K562 (cell line): ENCODE measurements around the gene ABCC12. TPM values are rescaled to one million over a fixed set of nuclear protein-coding genes. Genes with fewer than 3 reads are reported as not detected.

Experiments used
- ATAC-seq: fragments of 200-7000 bp; cut with Tn5 transposase; 3 replicates; pipeline ENCODE4 v1.9.1; 2020; ENCODE audit warnings: moderate library complexity
- BruUV-seq: library from RNA; stranded (reverse); fragments of 400-500 nt; replicated peaks from 2 replicates; lab custom pipeline; 2021; lab: Mats Ljungman, UMichigan
- CTCF ChIA-PET: fragments of 300-600 bp; formaldehyde crosslinking; extraction: SDS; loops from one replicate; lab custom pipeline; 2021; ENCODE audit warnings: low intra/inter-chr PET ratio; lab: Yijun Ruan, JAX
- POLR2A ChIA-PET: fragments of 300-600, 350-650 bp; sonication (Branson Sonifier 250); formaldehyde crosslinking; extraction: SDS; loops from one replicate; lab custom pipeline; 2021; ENCODE audit warnings: antibody characterized with exemption, inconsistent platforms; lab: Yijun Ruan, JAX
- DNase-seq, 4 experiments: peaks; one replicate each; pipeline versions ENCODE4 v3.0.0 to v3.0.0-alpha.2; 2011 to 2018; ENCODE audit warnings: low spot score in 3 of 4, mixed read lengths in 3 of 4; ENCODE audit errors: extremely low read depth in 1 of 4
- FAIRE-seq: peaks from 2 replicates; lab custom pipeline; 2011; peaks lifted over from hg19 to GRCh38; lab: Jason Lieb, UNC
- H2AFZ ChIP-seq: 2 replicates; pipeline ENCODE4 v1.6.0; 2011; ENCODE audit warnings: low read depth, low read length, control low read depth, inconsistent platforms
- H3K27ac ChIP-seq: fragments of 200-600 bp; 3 replicates; pipeline ENCODE4 v1.8.0; 2011; ENCODE audit warnings: low read depth, mild to moderate bottlenecking, control low read depth, inconsistent platforms, low read length, moderate library complexity, mixed read lengths; ENCODE audit errors: extremely low read depth
- H3K27me3 ChIP-seq, 2 experiments: fragments of 300-600 bp in 1 of 2; 2 replicates in 1 of 2; 3 replicates in 1 of 2; pipeline versions ENCODE4 v1.6.0 to v1.8.0; 2011; ENCODE audit warnings: inconsistent platforms in 2 of 2, low read length in 2 of 2, mild to moderate bottlenecking in 1 of 2, mixed read lengths in 1 of 2, moderate library complexity in 1 of 2; ENCODE audit not compliant: control insufficient read depth in 2 of 2, insufficient read depth in 2 of 2
- H3K36me3 ChIP-seq: fragments of 300-600 bp; 3 replicates; pipeline ENCODE4 v1.8.0; 2011; ENCODE audit warnings: mild to moderate bottlenecking, low read length, inconsistent platforms; ENCODE audit not compliant: control insufficient read depth, insufficient read depth
- H3K4me1 ChIP-seq, 2 experiments: fragments of 200-600 bp in 1 of 2; replicated peaks in 1 of 2; 2 replicates in 1 of 2; 3 replicates in 1 of 2; pipeline versions ENCODE4 v1.5.1 to v1.8.0; 2011; ENCODE audit warnings: inconsistent platforms in 2 of 2, low read length in 2 of 2, mild to moderate bottlenecking in 1 of 2, mixed read lengths in 1 of 2, moderate library complexity in 1 of 2; ENCODE audit not compliant: control insufficient read depth in 2 of 2, insufficient read depth in 2 of 2
- H3K4me2 ChIP-seq: 2 replicates; pipeline ENCODE4 v1.6.1; 2011; ENCODE audit warnings: low read length, control low read depth, inconsistent platforms, mixed read lengths; ENCODE audit not compliant: insufficient read depth
- H3K4me3 ChIP-seq: fragments of 200-600 bp; sonication (generic), shearing (Covaris generic); 2 replicates; pipeline ENCODE4 v1.5.1; 2016; ENCODE audit warnings: control low read depth, inconsistent platforms
- H3K79me2 ChIP-seq: fragments of 200-600 bp; 3 replicates; pipeline ENCODE4 v1.8.0; 2011; ENCODE audit warnings: low read length, inconsistent platforms; ENCODE audit not compliant: control insufficient read depth, insufficient read depth
- H3K9ac ChIP-seq, 2 experiments: 2 replicates each; pipeline versions ENCODE4 v1.6.0 to v1.6.1; 2011; ENCODE audit warnings: low read depth in 2 of 2, low read length in 2 of 2, control low read depth in 1 of 2, inconsistent platforms in 1 of 2, mild to moderate bottlenecking in 1 of 2, mixed read lengths in 1 of 2; ENCODE audit not compliant: insufficient read depth in 1 of 2
- H3K9me1 ChIP-seq: one replicate; pipeline ENCODE4 v1.6.0; 2011; ENCODE audit warnings: inconsistent platforms, mild to moderate bottlenecking, low read length, moderate library complexity; ENCODE audit not compliant: control insufficient read depth, insufficient read depth
- H3K9me3 ChIP-seq: replicated peaks from 2 replicates; pipeline ENCODE4 v1.5.1; 2011; ENCODE audit warnings: low read depth, low read length, inconsistent platforms; ENCODE audit not compliant: control insufficient read depth, insufficient read depth
- H4K20me1 ChIP-seq: replicated peaks from 2 replicates; pipeline ENCODE4 v1.6.1; 2011; ENCODE audit warnings: low read length, inconsistent platforms, mixed read lengths; ENCODE audit not compliant: control insufficient read depth, insufficient read depth
- FOXP4 ChIP-seq: sonication (generic); formaldehyde crosslinking; IDR thresholded peaks from 2 replicates; pipeline ENCODE4 v1.8.0; 2022; ENCODE audit warnings: mild to moderate bottlenecking, missing genetic modification reagents, borderline replicate concordance
- GATAD2B ChIP-seq: fragments of 450-650 bp; IDR thresholded peaks from 2 replicates; pipeline ENCODE4 v1.6.1; 2017; ENCODE audit warnings: mild to moderate bottlenecking, borderline replicate concordance
- GTF2E2 ChIP-seq: fragments of 200-800 bp; sonication (Bioruptor generic); IDR thresholded peaks from 2 replicates; pipeline ENCODE4 v1.6.1; 2016; ENCODE audit warnings: missing genetic modification characterization, missing compliant biosample characterization
- HDAC2 ChIP-seq: fragments of 450-650 bp; IDR thresholded peaks from 2 replicates; pipeline ENCODE4 v1.6.1; 2016; ENCODE audit warnings: mild to moderate bottlenecking
- HINFP ChIP-seq: fragments of 450-650 bp; conservative IDR thresholded peaks from 2 replicates; pipeline ENCODE4 v1.6.1; 2016; ENCODE audit warnings: missing genetic modification characterization, low read depth, mild to moderate bottlenecking, control low read depth, missing compliant biosample characterization
- NR1H2 ChIP-seq: sonication (generic); formaldehyde crosslinking; IDR thresholded peaks from 2 replicates; pipeline ENCODE4 v1.4.0; 2020; ENCODE audit warnings: mild to moderate bottlenecking, missing genetic modification reagents
- PHB2 ChIP-seq: fragments of 450-650 bp; IDR thresholded peaks from 2 replicates; pipeline ENCODE4 v1.6.1; 2017; ENCODE audit warnings: low read depth
- ZBTB2 ChIP-seq: fragments of 450-650 bp; IDR thresholded peaks from 2 replicates; pipeline ENCODE4 v1.6.1; 2016; ENCODE audit warnings: antibody characterized with exemption
- ZNF133 ChIP-seq: fragments of 250-450 bp; sonication (Bioruptor Pico); IDR thresholded peaks from 2 replicates; pipeline ENCODE4 v1.4.0; 2020; ENCODE audit warnings: mild to moderate bottlenecking
- ZNF232 ChIP-seq: sonication (generic); formaldehyde crosslinking; IDR thresholded peaks from 2 replicates; pipeline ENCODE4 v1.8.0; 2022; ENCODE audit warnings: mild to moderate bottlenecking, missing genetic modification reagents
- ZNF589 ChIP-seq: fragments of 200-800 bp; sonication (Bioruptor generic); IDR thresholded peaks from 2 replicates; pipeline ENCODE4 v1.6.1; 2016; ENCODE audit warnings: low read depth, missing genetic modification characterization, missing compliant biosample characterization
- WGBS: fragments of 100-300 bp; shearing (Covaris generic); methylation state at CpG from one replicate; pipeline ENCODE4 v1.1.6; 2016; ENCODE audit warnings: low coverage, mixed read lengths; ENCODE audit not compliant: insufficient coverage; ENCODE audit errors: missing lambda C conversion rate; 5-methylcytosine and 5-hydroxymethylcytosine counted together
- in situ Hi-C: fragments of 300-500 bp; cut with MboI; formaldehyde crosslinking; loops from 4 replicates; pipeline ENCODE4 v1.15.0; 2018; ENCODE audit warnings: inconsistent platforms, mixed read lengths
- intact Hi-C: fragments of 100-400 bp; cut with micrococcal nuclease; formaldehyde crosslinking; loops from 2 replicates; pipeline ENCODE4 v1.14.2; 2022
- polyA plus RNA-seq, 8 experiments: library from polyadenylated mRNA; depleted of rRNA in 4 of 8; stranded (reverse) in 5 of 8; unstranded in 3 of 8; fragments of >200 nt; fragmentation: Nextera tagmentation in 2 of 8; fragmentation: Illumina TruSeq in 1 of 8; extraction: Ambion mirVana in 2 of 8; extraction: Trizol in 1 of 8; gene quantifications; 2 replicates each; pipeline versions ENCODE4 v1.2.1 to v1.2.3, GENCODE V29; 2011 to 2014; ENCODE audit warnings: inconsistent platforms in 1 of 8, missing spikeins in 1 of 8
- total RNA-seq, 7 experiments: library from RNA; depleted of rRNA in 6 of 7; stranded (reverse); fragments of >200 nt in 6 of 7; fragmentation: Illumina TruSeq in 2 of 7; extraction: Trizol in 2 of 7; gene quantifications; 2 replicates each; pipeline versions ENCODE4 v1.2.1 to v1.2.3, GENCODE V29; 2011 to 2021; ENCODE audit warnings: low replicate concordance in 1 of 7
- TF ChIP-seq, protein P1 (sequence below): fragments of 450-650 bp; IDR thresholded peaks from 2 replicates; pipeline ENCODE4 v1.6.1; 2017; ENCODE audit warnings: antibody characterized with exemption, mild to moderate bottlenecking

ABCC12 gene
- total and polyA plus RNA-seq, 9 of the 15 experiments (the other 6 are each of a cell fraction or from before 2014, with no cell fraction given), result not detected

GRCh38 chr16:48152226-48152625 is 3.6 kb downstream of the ABCC12 start (continued):
- TF ChIP-seq, protein P1, sequence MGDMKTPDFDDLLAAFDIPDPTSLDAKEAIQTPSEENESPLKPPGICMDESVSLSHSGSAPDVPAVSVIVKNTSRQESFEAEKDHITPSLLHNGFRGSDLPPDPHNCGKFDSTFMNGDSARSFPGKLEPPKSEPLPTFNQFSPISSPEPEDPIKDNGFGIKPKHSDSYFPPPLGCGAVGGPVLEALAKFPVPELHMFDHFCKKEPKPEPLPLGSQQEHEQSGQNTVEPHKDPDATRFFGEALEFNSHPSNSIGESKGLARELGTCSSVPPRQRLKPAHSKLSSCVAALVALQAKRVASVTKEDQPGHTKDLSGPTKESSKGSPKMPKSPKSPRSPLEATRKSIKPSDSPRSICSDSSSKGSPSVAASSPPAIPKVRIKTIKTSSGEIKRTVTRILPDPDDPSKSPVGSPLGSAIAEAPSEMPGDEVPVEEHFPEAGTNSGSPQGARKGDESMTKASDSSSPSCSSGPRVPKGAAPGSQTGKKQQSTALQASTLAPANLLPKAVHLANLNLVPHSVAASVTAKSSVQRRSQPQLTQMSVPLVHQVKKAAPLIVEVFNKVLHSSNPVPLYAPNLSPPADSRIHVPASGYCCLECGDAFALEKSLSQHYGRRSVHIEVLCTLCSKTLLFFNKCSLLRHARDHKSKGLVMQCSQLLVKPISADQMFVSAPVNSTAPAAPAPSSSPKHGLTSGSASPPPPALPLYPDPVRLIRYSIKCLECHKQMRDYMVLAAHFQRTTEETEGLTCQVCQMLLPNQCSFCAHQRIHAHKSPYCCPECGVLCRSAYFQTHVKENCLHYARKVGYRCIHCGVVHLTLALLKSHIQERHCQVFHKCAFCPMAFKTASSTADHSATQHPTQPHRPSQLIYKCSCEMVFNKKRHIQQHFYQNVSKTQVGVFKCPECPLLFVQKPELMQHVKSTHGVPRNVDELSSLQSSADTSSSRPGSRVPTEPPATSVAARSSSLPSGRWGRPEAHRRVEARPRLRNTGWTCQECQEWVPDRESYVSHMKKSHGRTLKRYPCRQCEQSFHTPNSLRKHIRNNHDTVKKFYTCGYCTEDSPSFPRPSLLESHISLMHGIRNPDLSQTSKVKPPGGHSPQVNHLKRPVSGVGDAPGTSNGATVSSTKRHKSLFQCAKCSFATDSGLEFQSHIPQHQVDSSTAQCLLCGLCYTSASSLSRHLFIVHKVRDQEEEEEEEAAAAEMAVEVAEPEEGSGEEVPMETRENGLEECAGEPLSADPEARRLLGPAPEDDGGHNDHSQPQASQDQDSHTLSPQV, result no peak
- TF ChIP-seq PHB2 (no peak), NR1H2 (no peak), ZBTB2 (no peak)

DNA sequence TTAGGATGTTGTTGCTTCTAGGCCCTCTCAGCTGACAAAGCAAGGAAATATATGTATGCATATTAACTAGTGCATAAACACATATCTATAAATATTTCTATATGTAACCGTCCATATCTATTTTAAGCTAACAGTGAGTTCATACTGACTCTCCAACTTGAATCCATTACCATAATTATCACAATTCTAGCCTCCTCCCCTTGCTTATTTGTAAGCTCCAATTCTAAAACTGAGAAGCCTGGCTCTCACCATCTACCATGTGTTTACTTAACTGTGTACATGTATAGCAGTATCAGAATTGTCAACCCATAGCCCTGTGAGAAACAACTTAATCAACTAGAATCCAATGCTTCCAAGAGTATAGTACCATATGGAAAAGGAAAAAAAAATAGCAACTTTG is 5.1 kb downstream of the ABCC12 start:
- Histone ChIP-seq H3K4me2 (no peak overlapping the region), H3K9ac (no peak overlapping the region), H3K27me3 (peaks cover 13 to 35% of the 10 kb centered on the region in 2 experiments), H3K9me3 (no peaks in the 10 kb centered on the region), H3K4me1 (no peaks in the 10 kb centered on the region), H3K79me2 (no peaks in the 10 kb centered on the region), H4K20me1 (no peaks in the 10 kb centered on the region), H3K9me1 (no peaks in the 10 kb centered on the region), H3K4me3 (no peak overlapping the region), H2AFZ (no peak overlapping the region), H3K27ac (no peak overlapping the region), H3K36me3 (no peaks in the 10 kb centered on the region)
- ATAC-seq (no peak), FAIRE-seq (no peak), DNase-seq (no peak)
- ChIA-PET POLR2A (interaction anchor here (0.6 kb wide), 1 partner anchor 10 kb away, joined by 3 read pairs; no protein-coding TSS in a partner anchor), CTCF (interaction anchor here (0.6 kb wide), 1 partner anchor 33 kb away, joined by 3 read pairs; no protein-coding TSS in a partner anchor)
- no TSS peak for BruUV-seq
- intact Hi-C loops (loop anchor here (10.0 kb wide), 1 partner anchor 276 kb away; no protein-coding TSS in a partner anchor), in situ Hi-C loops (no loop called here)
- 4% methylated on average over 1 of the region's 1 CpG for WGBS
- TF ChIP-seq FOXP4 (CRISPR knock-in tag) (no peak), GATAD2B (no peak), HINFP (no peak), GTF2E2 (tag) (no peak), ZNF589 (CRISPR knock-in tag) (no peak), ZNF133 (CRISPR knock-in tag) (no peak), ZNF232 (CRISPR knock-in tag) (no peak), HDAC2 (no peak)
